HG03045 (cell line): Measurements from ENCODE around the gene ZKSCAN5.

ENCODE experiments used
- ATAC-seq: cut with Tn5 transposase; IDR thresholded peaks from one replicate; pipeline ENCODE4 v1.9.1; 2021; ENCODE audit warnings: mild to moderate bottlenecking, moderate library complexity; ENCODE audit not compliant: unreplicated experiment

ZKSCAN5 gene

GRCh38 chr7:99504603-99505323 is at the start of gene ZKSCAN5:
Gene ZKSCAN5 (plus strand): TSS chr7:99504662. CDS start chr7:99506045, 1,383 bp downstream.
- ATAC-seq = peak; percentile 74

GRCh38 chr7:99455874-99456273 is 48.6 kb upstream of the ZKSCAN5 start:
- no peak for ATAC-seq

GRCh38 chr7:99456288-99456687 is 48.2 kb upstream of the ZKSCAN5 start:
- no peak for ATAC-seq

GRCh38 chr7:99457050-99457649 is 47.3 kb upstream of the ZKSCAN5 start:
- ATAC-seq = no peak

GRCh38 chr7:99457650-99458493 is 46.6 kb upstream of the ZKSCAN5 start:
- ATAC-seq = no peak

- ATAC-seq = no peak
Observed at GRCh38 chr7:99459087-99459486, 45.4 kb upstream of the ZKSCAN5 start.

- ATAC-seq = no peak
Observed at GRCh38 chr7:99460651-99461050, 43.8 kb upstream of the ZKSCAN5 start.

GRCh38 chr7:99461221-99461620 is 43.2 kb upstream of the ZKSCAN5 start:
- ATAC-seq = no peak

- no peak for ATAC-seq
Observed at GRCh38 chr7:99465421-99465768, 39.1 kb upstream of the ZKSCAN5 start.

- ATAC-seq = no peak
Observed at GRCh38 chr7:99468336-99468918, 36.0 kb upstream of the ZKSCAN5 start.

GRCh38 chr7:99469381-99470065 is 34.9 kb upstream of the ZKSCAN5 start:
- ATAC-seq = no peak

- ATAC-seq = peak; percentile 96
Observed at GRCh38 chr7:99472561-99473314, 31.7 kb upstream of the ZKSCAN5 start, which contains the start of gene ZNF789. Gene ZNF789 (plus strand): TSS chr7:99472890. CDS start chr7:99476457, 3,567 bp downstream.

GRCh38 chr7:99473315-99473596 is 31.2 kb upstream of the ZKSCAN5 start:
- ATAC-seq = no peak

- no peak for ATAC-seq
Observed at GRCh38 chr7:99476107-99476506, 28.4 kb upstream of the ZKSCAN5 start.

- ATAC-seq = no peak
Observed at GRCh38 chr7:99478464-99479440, 25.7 kb upstream of the ZKSCAN5 start.

- ATAC-seq = no peak
Observed at GRCh38 chr7:99485094-99485493, 19.4 kb upstream of the ZKSCAN5 start.

GRCh38 chr7:99489235-99489634 is 15.2 kb upstream of the ZKSCAN5 start:
- no peak for ATAC-seq

- ATAC-seq = no peak
Observed at GRCh38 chr7:99490878-99491277, 13.6 kb upstream of the ZKSCAN5 start.

GRCh38 chr7:99493823-99494222 is 10.6 kb upstream of the ZKSCAN5 start:
- ATAC-seq = no peak
